ENCODE data around the gene TMEM88.

DNA sequence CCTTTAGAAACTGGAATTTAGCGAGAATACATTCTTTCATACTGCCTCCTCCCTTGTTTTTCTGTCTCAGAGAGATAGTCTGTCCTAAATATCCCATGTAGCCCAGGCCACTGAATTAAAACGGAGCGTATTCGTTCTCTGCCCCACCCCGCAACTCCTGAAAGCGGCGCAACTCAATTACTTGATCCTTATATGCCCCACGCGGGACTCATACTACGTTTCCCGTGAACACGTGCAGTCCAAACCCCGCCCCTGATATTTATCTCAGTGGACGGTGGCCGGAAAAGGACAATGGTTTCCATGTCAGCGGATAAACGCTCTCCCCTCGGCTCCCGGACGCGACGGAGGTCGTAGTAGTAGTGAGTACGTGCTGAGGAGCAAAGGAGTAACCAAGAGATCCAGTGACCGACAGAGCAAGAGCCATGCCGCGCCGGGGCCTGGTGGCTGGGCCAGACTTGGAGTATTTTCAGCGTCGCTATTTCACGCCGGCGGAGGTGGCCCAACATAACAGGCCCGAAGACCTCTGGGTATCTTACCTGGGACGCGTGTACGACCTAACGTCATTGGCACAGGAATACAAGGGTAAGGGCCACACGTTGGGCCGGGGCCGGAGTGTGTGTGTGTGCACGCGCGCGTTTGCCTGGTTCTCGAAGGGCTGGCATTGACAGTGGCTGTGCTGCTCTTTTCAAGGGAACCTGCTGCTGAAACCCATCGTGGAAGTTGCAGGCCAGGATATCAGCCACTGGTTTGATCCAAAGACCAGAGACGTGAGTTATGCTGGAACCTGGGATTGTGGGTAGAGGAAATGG, 3.1 kb downstream of the TMEM88 start, which contains the start of gene CYB5D1:
- TF ChIP-seq POLR2A (IDR thresholded peaks at IDR 0.05) = no peak
- TF ChIP-seq, protein P1, sequence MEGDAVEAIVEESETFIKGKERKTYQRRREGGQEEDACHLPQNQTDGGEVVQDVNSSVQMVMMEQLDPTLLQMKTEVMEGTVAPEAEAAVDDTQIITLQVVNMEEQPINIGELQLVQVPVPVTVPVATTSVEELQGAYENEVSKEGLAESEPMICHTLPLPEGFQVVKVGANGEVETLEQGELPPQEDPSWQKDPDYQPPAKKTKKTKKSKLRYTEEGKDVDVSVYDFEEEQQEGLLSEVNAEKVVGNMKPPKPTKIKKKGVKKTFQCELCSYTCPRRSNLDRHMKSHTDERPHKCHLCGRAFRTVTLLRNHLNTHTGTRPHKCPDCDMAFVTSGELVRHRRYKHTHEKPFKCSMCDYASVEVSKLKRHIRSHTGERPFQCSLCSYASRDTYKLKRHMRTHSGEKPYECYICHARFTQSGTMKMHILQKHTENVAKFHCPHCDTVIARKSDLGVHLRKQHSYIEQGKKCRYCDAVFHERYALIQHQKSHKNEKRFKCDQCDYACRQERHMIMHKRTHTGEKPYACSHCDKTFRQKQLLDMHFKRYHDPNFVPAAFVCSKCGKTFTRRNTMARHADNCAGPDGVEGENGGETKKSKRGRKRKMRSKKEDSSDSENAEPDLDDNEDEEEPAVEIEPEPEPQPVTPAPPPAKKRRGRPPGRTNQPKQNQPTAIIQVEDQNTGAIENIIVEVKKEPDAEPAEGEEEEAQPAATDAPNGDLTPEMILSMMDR (IDR thresholded peaks at IDR 0.05) = no peak
